ENCODE results near the gene NCAM1.

Gene NCAM1

DNA sequence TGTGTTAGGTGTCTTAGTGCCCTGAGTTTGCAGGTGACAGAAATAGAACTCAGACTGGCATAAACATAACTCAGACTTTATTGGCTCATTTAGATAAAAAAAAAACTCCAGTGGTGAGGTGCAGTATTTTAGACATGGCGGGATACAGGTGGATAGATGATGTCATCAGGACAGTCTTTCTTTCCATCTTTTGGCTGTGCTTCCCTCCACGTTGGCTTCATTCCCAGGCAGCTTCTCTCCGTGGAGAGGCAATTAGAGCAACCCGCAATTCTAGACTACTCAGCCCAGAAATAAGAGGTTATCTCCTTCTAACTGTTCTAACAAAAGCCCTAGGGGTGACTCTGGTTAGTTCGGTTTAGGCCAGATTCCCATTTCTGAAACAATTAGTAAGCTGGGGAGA lies 40.5 kb downstream of the NCAM1 start:
- H3K4me3 ChIP-seq (ENCODE audit: low read length): no peak overlapping the region
- no peak for DNase-seq (ENCODE audit: low read depth)
- TF ChIP-seq, protein P1, sequence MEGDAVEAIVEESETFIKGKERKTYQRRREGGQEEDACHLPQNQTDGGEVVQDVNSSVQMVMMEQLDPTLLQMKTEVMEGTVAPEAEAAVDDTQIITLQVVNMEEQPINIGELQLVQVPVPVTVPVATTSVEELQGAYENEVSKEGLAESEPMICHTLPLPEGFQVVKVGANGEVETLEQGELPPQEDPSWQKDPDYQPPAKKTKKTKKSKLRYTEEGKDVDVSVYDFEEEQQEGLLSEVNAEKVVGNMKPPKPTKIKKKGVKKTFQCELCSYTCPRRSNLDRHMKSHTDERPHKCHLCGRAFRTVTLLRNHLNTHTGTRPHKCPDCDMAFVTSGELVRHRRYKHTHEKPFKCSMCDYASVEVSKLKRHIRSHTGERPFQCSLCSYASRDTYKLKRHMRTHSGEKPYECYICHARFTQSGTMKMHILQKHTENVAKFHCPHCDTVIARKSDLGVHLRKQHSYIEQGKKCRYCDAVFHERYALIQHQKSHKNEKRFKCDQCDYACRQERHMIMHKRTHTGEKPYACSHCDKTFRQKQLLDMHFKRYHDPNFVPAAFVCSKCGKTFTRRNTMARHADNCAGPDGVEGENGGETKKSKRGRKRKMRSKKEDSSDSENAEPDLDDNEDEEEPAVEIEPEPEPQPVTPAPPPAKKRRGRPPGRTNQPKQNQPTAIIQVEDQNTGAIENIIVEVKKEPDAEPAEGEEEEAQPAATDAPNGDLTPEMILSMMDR (conservative IDR thresholded peaks at IDR 0.05; ENCODE audit: low read depth, low read length): no peak

DNA sequence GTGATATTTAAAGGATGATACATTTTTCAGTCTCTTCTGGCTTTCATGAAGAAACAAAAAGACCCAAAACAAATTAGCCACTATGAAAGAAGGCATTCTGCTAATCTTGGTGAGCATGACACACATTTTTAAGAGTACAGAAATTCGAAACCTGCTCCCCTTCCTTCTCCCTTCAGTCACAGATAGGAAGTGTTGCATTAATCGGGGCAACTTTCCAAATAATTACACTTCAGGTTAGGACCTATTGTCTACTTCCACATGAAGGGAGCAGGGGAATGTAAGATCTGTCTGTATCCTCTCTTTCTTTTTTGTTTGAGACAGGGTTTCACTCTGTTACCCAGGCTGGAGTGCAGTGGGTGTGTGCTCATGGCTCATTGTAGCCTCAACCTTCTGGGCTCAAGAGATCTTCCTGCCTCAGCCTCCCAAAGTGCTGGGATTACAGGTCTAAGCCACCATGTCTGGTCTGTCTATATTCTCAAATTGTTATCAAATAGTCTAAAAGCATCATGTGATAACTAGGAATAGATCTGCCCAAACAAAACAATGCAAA lies 45.8 kb downstream of the NCAM1 start:
- TF ChIP-seq, protein P1 (conservative IDR thresholded peaks at IDR 0.05; ENCODE audit: low read depth, low read length): no peak

GRCh38 chr11:113014262-113015097 lies 53.3 kb downstream of the NCAM1 start:
- TF ChIP-seq, protein P1 (conservative IDR thresholded peaks at IDR 0.05; ENCODE audit: low read depth, low read length): no peak
- H3K4me3 ChIP-seq (ENCODE audit: low read length): no peak overlapping the region
- no peak for DNase-seq (ENCODE audit: low read depth)

More for the DNA sequence above, 45.8 kb downstream of the NCAM1 start:
- no peak overlapping the region for H3K4me3 ChIP-seq (ENCODE audit: low read length)
- DNase-seq (ENCODE audit: low read depth): no peak

GRCh38 chr11:113015098-113015455 lies 53.9 kb downstream of the NCAM1 start:
- TF ChIP-seq, protein P1 (conservative IDR thresholded peaks at IDR 0.05; ENCODE audit: low read depth, low read length): no peak
- DNase-seq (ENCODE audit: low read depth): no peak
- H3K4me3 ChIP-seq (ENCODE audit: low read length): no peak overlapping the region

GRCh38 chr11:113016905-113017304 lies 55.7 kb downstream of the NCAM1 start:
- H3K4me3 ChIP-seq (ENCODE audit: low read length): no peak overlapping the region
- TF ChIP-seq, protein P1 (conservative IDR thresholded peaks at IDR 0.05; ENCODE audit: low read depth, low read length): no peak
- DNase-seq (ENCODE audit: low read depth): no peak

DNA sequence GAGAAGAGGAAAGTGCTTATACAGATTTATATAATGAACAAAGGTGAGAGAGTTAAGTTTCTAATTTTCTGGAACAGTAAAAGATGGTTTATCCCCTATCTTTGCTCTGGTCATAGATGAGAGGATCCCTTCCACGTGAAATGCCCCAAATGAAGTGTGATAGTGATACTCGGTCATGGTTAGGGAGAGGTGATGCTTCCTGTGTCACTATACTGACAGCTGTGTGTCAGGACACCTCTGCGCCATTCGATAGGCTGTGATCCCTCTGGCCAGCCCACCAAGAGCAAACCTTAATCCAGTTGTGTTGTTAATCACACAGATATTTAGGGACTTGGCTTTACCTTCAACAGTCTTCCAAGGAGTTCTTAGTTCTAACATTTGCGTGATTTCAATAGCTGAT lies 57.7 kb downstream of the NCAM1 start:
- TF ChIP-seq, protein P1 (conservative IDR thresholded peaks at IDR 0.05; ENCODE audit: low read depth, low read length): no peak
- no peak overlapping the region for H3K4me3 ChIP-seq (ENCODE audit: low read length)
- DNase-seq (ENCODE audit: low read depth): no peak

DNA sequence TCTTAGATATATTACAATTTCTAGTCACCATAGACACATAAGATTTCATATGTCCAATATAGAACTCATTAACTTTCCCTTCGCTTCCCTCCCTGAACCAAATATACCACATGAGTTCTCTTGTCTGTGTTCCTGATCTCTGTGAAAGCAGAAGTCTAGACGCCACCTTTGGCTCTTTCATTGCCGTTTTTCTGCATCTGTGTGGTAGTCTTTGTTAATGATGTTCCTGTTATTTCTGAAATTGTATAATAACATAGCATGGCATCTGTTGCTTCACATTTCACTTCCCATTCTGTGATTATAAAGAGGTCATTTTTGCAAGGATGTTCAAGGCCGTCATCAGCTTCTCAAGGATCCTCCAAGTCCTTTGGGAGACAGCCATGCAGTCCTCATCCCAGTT lies 58.5 kb downstream of the NCAM1 start:
- DNase-seq (ENCODE audit: low read depth): no peak

More for the DNA sequence above, 58.5 kb downstream of the NCAM1 start:
- no peak overlapping the region for H3K4me3 ChIP-seq (ENCODE audit: low read length)
- TF ChIP-seq, protein P1 (conservative IDR thresholded peaks at IDR 0.05; ENCODE audit: low read depth, low read length): no peak
